Ascending aorta (tissue), 2 donors: ENCODE measurements around the gene PRKCG. TPM values are rescaled to one million over a fixed set of nuclear protein-coding genes. Genes with fewer than 3 reads are reported as not detected.

Experiments
- DNase-seq, 2 donors: peaks; one replicate each; pipeline ENCODE4 v3.0.0-alpha.2; 2019; ENCODE audit warnings: low spot score in 2 of 2
- H3K27ac ChIP-seq, 2 donors: fragments of 200-600 bp; sonication (generic); one replicate each; pipeline ENCODE4 v1.5.1; 2016 to 2017; ENCODE audit warnings: mild to moderate bottlenecking in 1 of 2
- H3K27me3 ChIP-seq: fragments of 200-600 bp; sonication (generic); one replicate; pipeline ENCODE4 v1.5.1; 2017
- H3K36me3 ChIP-seq, 2 donors: fragments of 200-600 bp; sonication (generic); one replicate each; pipeline ENCODE4 v1.5.1; 2016
- H3K4me1 ChIP-seq, 2 donors: fragments of 200-600 bp; sonication (generic); one replicate each; pipeline ENCODE4 v1.5.1; 2016 to 2017; ENCODE audit warnings: mild to moderate bottlenecking in 1 of 2
- H3K4me3 ChIP-seq, 2 donors: fragments of 200-600 bp; sonication (generic); one replicate each; pipeline ENCODE4 v1.5.1; 2016 to 2017; ENCODE audit warnings: mild to moderate bottlenecking in 1 of 2
- H3K9me3 ChIP-seq, 2 donors: fragments of 200-600 bp; sonication (generic); one replicate each; pipeline ENCODE4 v1.5.1; 2016
- CTCF ChIP-seq, 3 experiments: fragments of 200-600 bp in 2 of 3; fragments of 450-650 bp in 1 of 3; sonication (generic) in 2 of 3; IDR thresholded peaks; one replicate each; pipeline ENCODE4 v1.5.1; 2016 to 2019; ENCODE audit warnings: antibody characterized with exemption in 3 of 3, mild to moderate bottlenecking in 1 of 3, moderate library complexity in 1 of 3
- intact Hi-C: fragments of 100-400 bp; cut with DNase I; formaldehyde crosslinking; loops from one replicate; pipeline ENCODE4 v1.15.1; 2023
- total RNA-seq: library from RNA; depleted of rRNA; stranded (reverse); fragments of >200 nt; gene quantifications from one replicate; pipeline ENCODE4 v1.1.0, GENCODE V29; 2016

Gene PRKCG
- total RNA-seq, 1 donor from 2014 or later: not detected

- intact Hi-C loops: no loop called here
- Histone ChIP-seq H3K27ac (no peak overlapping the region), H3K27me3 (peaks cover 12% of the 10 kb centered on the region), H3K4me3 (no peak overlapping the region), H3K36me3 (no peaks in the 10 kb centered on the region), H3K9me3 (no peaks in the 10 kb centered on the region), H3K4me1 (peaks cover 0 to 3% of the 10 kb centered on the region in 2 donors)
- no peak for DNase-seq
- TF ChIP-seq CTCF (IDR thresholded peaks at IDR 0.05): no peak
Observed at GRCh38 chr19:53905787-53906186, 23.8 kb downstream of the PRKCG start.

DNA sequence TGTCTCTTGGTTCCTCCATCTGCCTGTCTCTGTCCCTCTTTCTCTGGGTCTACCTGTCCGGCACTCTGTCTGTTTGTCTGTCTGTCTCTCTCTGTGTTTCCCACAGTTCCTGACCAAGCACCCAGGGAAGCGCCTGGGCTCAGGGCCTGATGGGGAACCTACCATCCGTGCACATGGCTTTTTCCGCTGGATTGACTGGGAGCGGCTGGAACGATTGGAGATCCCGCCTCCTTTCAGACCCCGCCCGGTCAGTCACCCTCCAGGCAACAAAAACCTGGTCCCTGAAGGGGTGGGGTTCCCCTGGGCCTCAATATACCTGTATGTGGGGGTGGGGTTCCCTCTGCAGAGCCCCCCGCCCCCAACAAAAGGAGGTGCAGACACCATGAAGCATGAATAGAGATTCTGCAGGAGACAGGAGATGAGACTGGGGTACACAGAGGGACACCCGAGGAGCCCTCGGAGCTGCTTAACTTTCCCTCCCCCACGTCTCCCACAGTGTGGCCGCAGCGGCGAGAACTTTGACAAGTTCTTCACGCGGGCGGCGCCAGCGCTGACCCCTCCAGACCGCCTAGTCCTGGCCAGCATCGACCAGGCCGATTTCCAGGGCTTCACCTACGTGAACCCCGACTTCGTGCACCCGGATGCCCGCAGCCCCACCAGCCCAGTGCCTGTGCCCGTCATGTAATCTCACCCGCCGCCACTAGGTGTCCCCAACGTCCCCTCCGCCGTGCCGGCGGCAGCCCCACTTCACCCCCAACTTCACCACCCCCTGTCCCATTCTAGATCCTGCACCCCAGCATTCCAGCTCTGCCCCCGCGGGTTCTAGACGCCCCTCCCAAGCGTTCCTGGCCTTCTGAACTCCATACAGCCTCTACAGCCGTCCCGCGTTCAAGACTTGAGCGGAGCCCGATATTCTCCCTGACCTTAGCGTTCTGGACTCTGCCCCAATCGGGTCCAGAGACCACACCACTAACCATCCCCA, 24.5 kb downstream of the PRKCG start:
- Histone ChIP-seq H3K27ac (no peak overlapping the region), H3K4me3 (no peak overlapping the region), H3K27me3 (peaks cover 13% of the 10 kb centered on the region), H3K4me1 (peaks cover 0 to 3% of the 10 kb centered on the region in 2 donors), H3K9me3 (no peaks in the 10 kb centered on the region), H3K36me3 (no peaks in the 10 kb centered on the region)
- peak; percentile 47 to 80 (median 72) for TF ChIP-seq CTCF (IDR thresholded peaks at IDR 0.05)
- DNase-seq: no peak
- intact Hi-C loops: no loop called here

GRCh38 chr19:53907193-53907581, 25.2 kb downstream of the PRKCG start:
- H3K27ac ChIP-seq: no peak overlapping the region
- peaks cover 0 to 3% of the 10 kb centered on the region in 2 donors for H3K4me1 ChIP-seq
- H3K4me3 ChIP-seq: peak overlapping the region in 1 of 2 donors; percentile 26
- TF ChIP-seq CTCF (IDR thresholded peaks at IDR 0.05): no peak
- H3K36me3 ChIP-seq: no peaks in the 10 kb centered on the region
- intact Hi-C loops: no loop called here
- no peak for DNase-seq
- peaks cover 13% of the 10 kb centered on the region for H3K27me3 ChIP-seq
- H3K9me3 ChIP-seq: no peaks in the 10 kb centered on the region

- Histone ChIP-seq H3K27me3 (peaks cover 13% of the 10 kb centered on the region), H3K27ac (no peak overlapping the region), H3K4me3 (peak overlapping the region in 1 of 2 donors; percentile 26), H3K36me3 (no peaks in the 10 kb centered on the region), H3K4me1 (peaks cover 0 to 3% of the 10 kb centered on the region in 2 donors), H3K9me3 (no peaks in the 10 kb centered on the region)
- intact Hi-C loops: no loop called here
- no peak for TF ChIP-seq CTCF (IDR thresholded peaks at IDR 0.05)
- no peak for DNase-seq
Observed at GRCh38 chr19:53907690-53908089, 25.7 kb downstream of the PRKCG start.

DNA sequence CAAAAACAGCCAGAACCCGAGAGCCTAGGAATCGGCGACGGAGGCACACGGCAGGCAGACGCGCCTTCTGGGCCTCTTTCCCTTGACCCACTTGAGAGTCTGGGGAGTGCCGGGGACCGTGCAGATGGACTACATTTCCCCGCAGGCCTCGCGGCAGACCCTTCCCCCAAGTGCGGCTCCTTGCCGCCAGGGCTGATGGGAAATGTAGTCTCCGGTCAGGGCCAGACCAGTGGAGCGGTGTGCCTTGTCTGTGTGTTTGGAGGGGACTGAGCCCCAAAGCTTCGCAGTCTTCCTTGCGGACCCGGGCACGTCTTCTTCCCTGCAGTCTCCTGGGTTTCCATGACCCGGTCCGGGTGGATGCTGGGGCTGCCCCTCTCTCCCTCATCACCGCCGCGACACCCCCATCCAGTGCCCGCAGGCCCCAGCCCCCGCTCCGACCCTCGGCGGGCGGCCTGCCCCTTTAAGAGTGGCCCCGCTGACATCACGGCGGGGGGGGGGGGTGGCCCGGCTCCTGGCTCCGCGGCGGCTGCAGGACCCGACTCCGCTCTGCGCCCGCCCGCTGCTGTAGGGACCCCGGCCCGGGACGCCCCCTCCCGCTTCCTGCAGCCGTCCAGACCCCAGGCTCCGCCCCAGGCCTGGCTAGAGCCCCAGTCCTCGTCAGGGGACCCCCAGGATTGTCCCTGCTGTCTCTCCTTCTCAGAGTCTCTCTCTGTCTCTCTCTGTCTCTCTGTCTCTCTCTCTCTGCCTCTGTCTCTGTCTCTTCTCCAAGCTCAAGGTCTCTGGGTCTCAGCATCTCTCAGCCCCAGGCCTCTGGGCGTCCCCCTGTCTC, 26.3 kb downstream of the PRKCG start:
- intact Hi-C loops: no loop called here
- Histone ChIP-seq H3K4me3 (peak overlapping the region; percentile 26), H3K36me3 (no peaks in the 10 kb centered on the region), H3K27ac (no peak overlapping the region), H3K4me1 (peaks cover 0 to 3% of the 10 kb centered on the region in 2 donors), H3K9me3 (no peaks in the 10 kb centered on the region), H3K27me3 (peaks cover 13% of the 10 kb centered on the region)
- no peak for TF ChIP-seq CTCF (IDR thresholded peaks at IDR 0.05)
- DNase-seq: no peak
